Spleen (tissue), 7 donors: ENCODE results near the gene SIPA1.

Experiments
- POLR2A ChIP-seq, 3 donors: fragments of 450-650 bp; IDR thresholded peaks; one replicate each; pipeline ENCODE4 v1.5.1; 2017; ENCODE audit warnings: antibody characterized with exemption in 3 of 3, mild to moderate bottlenecking in 1 of 3
- TF ChIP-seq, protein P1 (sequence below), 11 experiments: fragments of 200-600 bp in 7 of 11; fragments of 450-650 bp in 4 of 11; sonication (generic) in 4 of 11; IDR thresholded peaks in 8 of 11; conservative IDR thresholded peaks in 3 of 11; 1 replicate in 7 of 11; 2 replicates in 4 of 11; pipeline versions ENCODE4 v1.4.0 to v1.8.0; 2016 to 2021; ENCODE audit warnings: antibody characterized with exemption in 11 of 11, inconsistent platforms in 4 of 11, mild to moderate bottlenecking in 1 of 11
- donor health status: DM: no; HTN: no; CAD: no; lungs with moderate emphysema.
- donor health status: DM: no; HTN: no; CAD: no.
- donor health status: DM: no; HTN: no; CAD: no.

DNA sequence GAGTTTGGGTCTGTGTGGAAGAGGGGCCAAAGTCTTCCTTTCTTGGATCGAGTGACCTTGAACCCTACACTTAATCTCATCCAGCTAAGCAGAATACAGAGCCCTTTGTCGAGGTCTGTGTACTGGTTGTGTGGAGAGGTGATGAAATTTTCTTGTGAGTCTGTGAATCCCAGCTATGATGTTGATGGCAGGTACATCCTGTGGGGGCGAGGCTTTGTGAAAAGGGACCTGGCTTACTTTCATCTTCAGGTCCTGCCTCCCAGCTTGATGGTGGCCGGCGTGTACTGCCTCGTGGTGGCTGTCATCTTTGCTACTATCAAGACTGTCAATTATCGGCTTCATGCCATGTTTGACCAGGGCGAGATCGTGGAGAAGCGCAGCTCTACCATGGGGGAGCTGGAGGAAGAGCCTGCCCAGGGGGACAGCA is 21.3 kb upstream of the SIPA1 start:
- no peak for TF ChIP-seq POLR2A (IDR thresholded peaks at IDR 0.05)
- TF ChIP-seq, protein P1, sequence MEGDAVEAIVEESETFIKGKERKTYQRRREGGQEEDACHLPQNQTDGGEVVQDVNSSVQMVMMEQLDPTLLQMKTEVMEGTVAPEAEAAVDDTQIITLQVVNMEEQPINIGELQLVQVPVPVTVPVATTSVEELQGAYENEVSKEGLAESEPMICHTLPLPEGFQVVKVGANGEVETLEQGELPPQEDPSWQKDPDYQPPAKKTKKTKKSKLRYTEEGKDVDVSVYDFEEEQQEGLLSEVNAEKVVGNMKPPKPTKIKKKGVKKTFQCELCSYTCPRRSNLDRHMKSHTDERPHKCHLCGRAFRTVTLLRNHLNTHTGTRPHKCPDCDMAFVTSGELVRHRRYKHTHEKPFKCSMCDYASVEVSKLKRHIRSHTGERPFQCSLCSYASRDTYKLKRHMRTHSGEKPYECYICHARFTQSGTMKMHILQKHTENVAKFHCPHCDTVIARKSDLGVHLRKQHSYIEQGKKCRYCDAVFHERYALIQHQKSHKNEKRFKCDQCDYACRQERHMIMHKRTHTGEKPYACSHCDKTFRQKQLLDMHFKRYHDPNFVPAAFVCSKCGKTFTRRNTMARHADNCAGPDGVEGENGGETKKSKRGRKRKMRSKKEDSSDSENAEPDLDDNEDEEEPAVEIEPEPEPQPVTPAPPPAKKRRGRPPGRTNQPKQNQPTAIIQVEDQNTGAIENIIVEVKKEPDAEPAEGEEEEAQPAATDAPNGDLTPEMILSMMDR (IDR thresholded peaks at IDR 0.05 in 8 of 11, conservative IDR thresholded peaks at IDR 0.05 in 3 of 11): no peak
